ENCODE data around the gene MPIG6B. TPM values are rescaled to one million over a fixed set of nuclear protein-coding genes. Genes with fewer than 3 reads are reported as not detected.
"Not testable (repeated sequence)": the region's sequence is repeated elsewhere in the genome, so short reads cannot be mapped to it uniquely, and the experiment has no call there.

MPIG6B gene
- total and polyA plus RNA-seq, 2 experiments from 2014 or later = not detected

GRCh38 chr6:31708224-31708623 is 14.9 kb upstream of the MPIG6B start:
- no peak for DNase-seq (ENCODE audit: low read depth in 1 of 2, low spot score in 1 of 2)
- H3K36me3 ChIP-seq = no peaks in the 10 kb centered on the region

GRCh38 chr6:31709157-31709556 is 14.0 kb upstream of the MPIG6B start:
- not testable (repeated sequence) for H3K4me3 ChIP-seq; H3K27me3 ChIP-seq; DNase-seq (ENCODE audit: low read depth in 1 of 2, low spot score in 1 of 2); H3K36me3 ChIP-seq; H3K27ac ChIP-seq; H3K9me3 ChIP-seq (ENCODE audit: low read depth); H3K4me1 ChIP-seq (ENCODE audit: low read depth)

More at GRCh38 chr6:31708224-31708623, 14.9 kb upstream of the MPIG6B start:
- no peak overlapping the region for H3K27ac ChIP-seq
- H3K9me3 ChIP-seq (ENCODE audit: low read depth) = no peaks in the 10 kb centered on the region
- no peak overlapping the region for H3K4me3 ChIP-seq
- no peaks in the 10 kb centered on the region for H3K27me3 ChIP-seq
- H3K4me1 ChIP-seq (ENCODE audit: low read depth) = no peaks in the 10 kb centered on the region
- TF ChIP-seq CTCF (IDR thresholded peaks at IDR 0.05; ENCODE audit: low read depth, low read length) = no peak

GRCh38 chr6:31710523-31711219 is 12.5 kb upstream of the MPIG6B start:
- TF ChIP-seq CTCF (IDR thresholded peaks at IDR 0.05; ENCODE audit: low read depth, low read length) = no peak
- Histone ChIP-seq H3K4me1 (ENCODE audit: low read depth) (peaks cover 11% of the 10 kb centered on the region), H3K4me3 (no peak overlapping the region), H3K27ac (no peak overlapping the region), H3K36me3 (no peaks in the 10 kb centered on the region), H3K9me3 (ENCODE audit: low read depth) (no peaks in the 10 kb centered on the region), H3K27me3 (no peaks in the 10 kb centered on the region)
- DNase-seq (ENCODE audit: low read depth in 1 of 2, low spot score in 1 of 2) = no peak

- Histone ChIP-seq H3K9me3 (ENCODE audit: low read depth) (no peaks in the 10 kb centered on the region), H3K27me3 (no peaks in the 10 kb centered on the region), H3K36me3 (no peaks in the 10 kb centered on the region), H3K4me1 (ENCODE audit: low read depth) (peaks cover 11% of the 10 kb centered on the region), H3K27ac (no peak overlapping the region), H3K4me3 (no peak overlapping the region)
- TF ChIP-seq CTCF (IDR thresholded peaks at IDR 0.05; ENCODE audit: low read depth, low read length) = no peak
- no peak for DNase-seq (ENCODE audit: low read depth in 1 of 2, low spot score in 1 of 2)
Observed at GRCh38 chr6:31711233-31711632, 11.9 kb upstream of the MPIG6B start.

GRCh38 chr6:31712296-31712695 is 10.9 kb upstream of the MPIG6B start:
- Histone ChIP-seq H3K9me3 (ENCODE audit: low read depth) (no peaks in the 10 kb centered on the region), H3K27me3 (no peaks in the 10 kb centered on the region), H3K36me3 (no peaks in the 10 kb centered on the region), H3K4me3 (no peak overlapping the region), H3K4me1 (ENCODE audit: low read depth) (peaks cover 11% of the 10 kb centered on the region), H3K27ac (no peak overlapping the region)
- no peak for TF ChIP-seq CTCF (IDR thresholded peaks at IDR 0.05; ENCODE audit: low read depth, low read length)
- DNase-seq (ENCODE audit: low read depth in 1 of 2, low spot score in 1 of 2) = no peak

GRCh38 chr6:31713465-31713864 is 9.7 kb upstream of the MPIG6B start:
- H3K4me3 ChIP-seq = no peak overlapping the region
- H3K4me1 ChIP-seq (ENCODE audit: low read depth) = peaks cover 11% of the 10 kb centered on the region
- no peaks in the 10 kb centered on the region for H3K36me3 ChIP-seq
- H3K27ac ChIP-seq = no peak overlapping the region
- TF ChIP-seq CTCF (IDR thresholded peaks at IDR 0.05; ENCODE audit: low read depth, low read length) = no peak
- no peaks in the 10 kb centered on the region for H3K27me3 ChIP-seq
- DNase-seq (ENCODE audit: low read depth in 1 of 2, low spot score in 1 of 2) = no peak
- H3K9me3 ChIP-seq (ENCODE audit: low read depth) = no peaks in the 10 kb centered on the region

Data from cardiac muscle cell (in vitro differentiated cells and primary cell).